Esophagus squamous epithelium (tissue), 5 donors: ENCODE data around the gene ADM. TPM values are rescaled to one million over a fixed set of nuclear protein-coding genes. Genes with fewer than 3 reads are reported as not detected.

Experiments
- DNase-seq: peaks from one replicate; lab custom pipeline; 2025; lab: John Stamatoyannopoulos, UW
- H3K27ac ChIP-seq, 4 donors: fragments of 200-600 bp; sonication (generic); one replicate each; pipeline ENCODE4 v1.5.1; 2016 to 2019; ENCODE audit warnings: mild to moderate bottlenecking in 1 of 4
- H3K27me3 ChIP-seq, 4 donors: fragments of 200-600 bp; sonication (generic); 1 replicate in 3 of 4; 2 replicates in 1 of 4; pipeline versions ENCODE4 v1.5.1 to v1.6.0; 2017 to 2021; ENCODE audit warnings: antibody characterized with exemption in 1 of 4
- H3K36me3 ChIP-seq, 3 donors: fragments of 200-600 bp; sonication (generic); one replicate each; pipeline ENCODE4 v1.5.1; 2016 to 2019
- H3K4me1 ChIP-seq, 3 donors: fragments of 200-600 bp; sonication (generic); one replicate each; pipeline ENCODE4 v1.5.1; 2017 to 2019
- H3K4me3 ChIP-seq, 4 donors: fragments of 200-600 bp; sonication (generic); 1 replicate in 3 of 4; 2 replicates in 1 of 4; pipeline ENCODE4 v1.5.1; 2016 to 2019; ENCODE audit warnings: mild to moderate bottlenecking in 2 of 4, moderate library complexity in 1 of 4
- H3K9me3 ChIP-seq, 3 donors: fragments of 200-600 bp; sonication (generic); one replicate each; pipeline ENCODE4 v1.5.1; 2016 to 2019
- POLR2A ChIP-seq, 4 donors: fragments of 450-650 bp; IDR thresholded peaks; one replicate each; pipeline ENCODE4 v1.6.1; 2017; ENCODE audit warnings: antibody characterized with exemption in 4 of 4, mild to moderate bottlenecking in 4 of 4, moderate library complexity in 3 of 4
- WGBS, 2 donors: methylation state at CpG; one replicate each; pipeline ENCODE4 v1.1.5; 2018; 5-methylcytosine and 5-hydroxymethylcytosine counted together
- intact Hi-C: fragments of 100-400 bp; cut with DNase I; formaldehyde crosslinking; loops from one replicate; pipeline ENCODE4 v1.15.0; 2022
- total RNA-seq, 4 donors: library from RNA; depleted of rRNA; stranded (reverse); fragments of >200 nt; gene quantifications; one replicate each; pipeline ENCODE4 v1.1.0, GENCODE V29; 2016
- TF ChIP-seq, protein P1 (sequence below), 6 experiments: fragments of 450-650 bp in 4 of 6; fragments of 200-600 bp in 2 of 6; sonication (generic) in 2 of 6; IDR thresholded peaks; one replicate each; pipeline ENCODE4 v1.5.1; 2016 to 2019; ENCODE audit warnings: antibody characterized with exemption in 6 of 6, mild to moderate bottlenecking in 4 of 6, moderate library complexity in 4 of 6
- donor health status: DM: yes; HTN: yes; CAD: no.

The ADM gene
- total RNA-seq, 4 donors from 2014 or later: 14.3 to 69.6 (median 57.7) TPM

- Histone ChIP-seq H3K36me3 (no peaks in the 10 kb centered on the region), H3K4me3 (no peak overlapping the region), H3K27me3 (no peaks in the 10 kb centered on the region), H3K9me3 (no peaks in the 10 kb centered on the region), H3K27ac (peak overlapping the region in 2 of 4 donors; percentile 77 to 85), H3K4me1 (peaks cover 0 to 56% (median 31%) of the 10 kb centered on the region in 3 donors)
- DNase-seq: no peak
- 33 to 49% methylated on average over 3 of the region's 3 CpGs for WGBS, 2 donors
- intact Hi-C loops: loop anchor here (10.0 kb wide), 1 partner anchor 574 kb away; no protein-coding TSS in a partner anchor
- TF ChIP-seq, protein P1, sequence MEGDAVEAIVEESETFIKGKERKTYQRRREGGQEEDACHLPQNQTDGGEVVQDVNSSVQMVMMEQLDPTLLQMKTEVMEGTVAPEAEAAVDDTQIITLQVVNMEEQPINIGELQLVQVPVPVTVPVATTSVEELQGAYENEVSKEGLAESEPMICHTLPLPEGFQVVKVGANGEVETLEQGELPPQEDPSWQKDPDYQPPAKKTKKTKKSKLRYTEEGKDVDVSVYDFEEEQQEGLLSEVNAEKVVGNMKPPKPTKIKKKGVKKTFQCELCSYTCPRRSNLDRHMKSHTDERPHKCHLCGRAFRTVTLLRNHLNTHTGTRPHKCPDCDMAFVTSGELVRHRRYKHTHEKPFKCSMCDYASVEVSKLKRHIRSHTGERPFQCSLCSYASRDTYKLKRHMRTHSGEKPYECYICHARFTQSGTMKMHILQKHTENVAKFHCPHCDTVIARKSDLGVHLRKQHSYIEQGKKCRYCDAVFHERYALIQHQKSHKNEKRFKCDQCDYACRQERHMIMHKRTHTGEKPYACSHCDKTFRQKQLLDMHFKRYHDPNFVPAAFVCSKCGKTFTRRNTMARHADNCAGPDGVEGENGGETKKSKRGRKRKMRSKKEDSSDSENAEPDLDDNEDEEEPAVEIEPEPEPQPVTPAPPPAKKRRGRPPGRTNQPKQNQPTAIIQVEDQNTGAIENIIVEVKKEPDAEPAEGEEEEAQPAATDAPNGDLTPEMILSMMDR (IDR thresholded peaks at IDR 0.05): no peak
- TF ChIP-seq POLR2A (IDR thresholded peaks at IDR 0.05): no peak
Observed at GRCh38 chr11:10328314-10329098, 23.6 kb downstream of the ADM start.

- H3K9me3 ChIP-seq: no peaks in the 10 kb centered on the region
- H3K36me3 ChIP-seq: no peaks in the 10 kb centered on the region
- H3K4me3 ChIP-seq: no peak overlapping the region
- no peaks in the 10 kb centered on the region for H3K27me3 ChIP-seq
- TF ChIP-seq POLR2A (IDR thresholded peaks at IDR 0.05): no peak
- TF ChIP-seq, protein P1 (IDR thresholded peaks at IDR 0.05): no peak
- no CpG with 5 or more reads among the region's 2 CpGs for WGBS, 2 donors
- DNase-seq: no peak
- intact Hi-C loops: loop anchor here (10.0 kb wide), 1 partner anchor 575 kb away; no protein-coding TSS in a partner anchor
- H3K4me1 ChIP-seq: peaks cover 0 to 47% (median 24%) of the 10 kb centered on the region in 3 donors
- H3K27ac ChIP-seq: peak overlapping the region in 2 of 4 donors; percentile 77 to 85
Observed at GRCh38 chr11:10329356-10329755, 24.5 kb downstream of the ADM start.

- DNase-seq: no peak
- intact Hi-C loops: loop anchor here (10.0 kb wide), 1 partner anchor 575 kb away; no protein-coding TSS in a partner anchor
Observed at GRCh38 chr11:10329935-10330334, 25.1 kb downstream of the ADM start.

DNA sequence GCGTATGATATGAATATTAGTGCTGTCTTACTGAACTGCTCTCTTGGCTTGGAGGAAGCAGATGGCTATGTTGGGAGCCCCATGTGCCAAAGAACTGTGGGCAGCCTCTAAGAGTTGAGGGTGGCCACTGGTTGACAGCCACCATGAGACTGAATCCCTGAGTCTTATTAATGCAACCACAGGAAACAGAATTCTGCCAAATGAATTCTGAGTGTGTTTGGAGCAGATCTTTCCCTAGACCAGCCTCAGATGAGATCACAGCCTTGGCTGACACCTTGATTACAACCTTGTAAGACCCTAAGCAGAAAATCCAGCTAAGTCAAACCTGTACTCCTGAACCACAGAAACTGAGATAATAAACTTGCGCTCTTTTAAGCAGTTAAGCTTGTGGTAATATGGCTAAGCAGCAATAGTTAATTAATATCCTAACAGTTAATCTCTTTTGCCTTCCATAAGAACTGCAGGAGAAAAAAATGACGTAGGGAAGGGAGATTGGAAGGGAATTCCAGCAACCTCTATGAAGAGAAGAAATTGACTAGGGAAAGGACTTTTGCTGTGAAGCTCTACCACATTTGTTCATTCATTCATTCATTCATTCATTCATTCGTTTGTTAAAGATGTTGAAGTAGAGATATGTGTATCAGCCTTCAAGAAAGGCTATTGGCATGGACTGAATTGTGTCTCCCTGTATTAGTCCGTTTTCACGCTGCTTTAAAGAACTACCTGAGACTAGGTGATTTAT is 26.8 kb downstream of the ADM start:
- no peak overlapping the region for H3K4me3 ChIP-seq
- no peak for DNase-seq
- H3K36me3 ChIP-seq: no peaks in the 10 kb centered on the region
- no peak overlapping the region for H3K27ac ChIP-seq
- TF ChIP-seq POLR2A (IDR thresholded peaks at IDR 0.05): no peak
- TF ChIP-seq, protein P1 (IDR thresholded peaks at IDR 0.05): no peak
- intact Hi-C loops: no loop called here
- no peaks in the 10 kb centered on the region for H3K27me3 ChIP-seq
- H3K9me3 ChIP-seq: no peaks in the 10 kb centered on the region
- peaks cover 0 to 23% (median 13%) of the 10 kb centered on the region in 3 donors for H3K4me1 ChIP-seq
- 88 to 90% methylated on average over 6 of the region's 6 CpGs for WGBS, 2 donors

More at GRCh38 chr11:10329935-10330334, 25.1 kb downstream of the ADM start:
- H3K4me1 ChIP-seq: peaks cover 0 to 41% (median 23%) of the 10 kb centered on the region in 3 donors
- 27 to 30% methylated on average over 2 of the region's 2 CpGs for WGBS, 2 donors
- H3K36me3 ChIP-seq: no peaks in the 10 kb centered on the region
- no peak for TF ChIP-seq POLR2A (IDR thresholded peaks at IDR 0.05)
- TF ChIP-seq, protein P1 (IDR thresholded peaks at IDR 0.05): no peak
- no peak overlapping the region for H3K27ac ChIP-seq
- H3K9me3 ChIP-seq: no peaks in the 10 kb centered on the region
- no peak overlapping the region for H3K4me3 ChIP-seq
- no peaks in the 10 kb centered on the region for H3K27me3 ChIP-seq
